Subcutaneous abdominal adipose tissue (tissue), 5 donors: ENCODE measurements around the gene GLRA1.

ENCODE experiments used
- H3K27ac ChIP-seq: one replicate; pipeline ENCODE4 v1.7.0; 2013; ENCODE audit warnings: low read depth, mild to moderate bottlenecking, inconsistent platforms, low read length, moderate library complexity
- H3K27me3 ChIP-seq, 5 donors: one replicate each; pipeline ENCODE4 v1.7.0; 2013; ENCODE audit warnings: low read length in 5 of 5, inconsistent platforms in 1 of 5; ENCODE audit not compliant: control insufficient read depth in 5 of 5, insufficient read depth in 4 of 5
- H3K36me3 ChIP-seq, 5 donors: one replicate each; pipeline ENCODE4 v1.7.0; 2013; ENCODE audit warnings: low read length in 5 of 5; ENCODE audit not compliant: control insufficient read depth in 5 of 5, insufficient read depth in 5 of 5
- H3K4me1 ChIP-seq, 5 donors: one replicate each; pipeline ENCODE4 v1.7.0; 2013; ENCODE audit warnings: low read length in 5 of 5, mild to moderate bottlenecking in 3 of 5, moderate library complexity in 1 of 5; ENCODE audit not compliant: control insufficient read depth in 5 of 5, insufficient read depth in 5 of 5
- H3K4me3 ChIP-seq, 5 donors: one replicate each; pipeline ENCODE4 v1.7.0; 2013; ENCODE audit warnings: low read length in 5 of 5, low read depth in 1 of 5
- H3K9ac ChIP-seq, 5 donors: one replicate each; pipeline ENCODE4 v1.7.0; 2013; ENCODE audit warnings: low read length in 5 of 5, mild to moderate bottlenecking in 4 of 5, moderate library complexity in 3 of 5
- H3K9me3 ChIP-seq, 5 donors: one replicate each; pipeline ENCODE4 v1.7.0; 2013; ENCODE audit warnings: low read length in 5 of 5; ENCODE audit not compliant: control insufficient read depth in 5 of 5
- donor health status: healthy.
- donor health status: healthy.
- donor health status: healthy.
- donor health status: healthy.
- donor health status: healthy.

GLRA1 gene

DNA sequence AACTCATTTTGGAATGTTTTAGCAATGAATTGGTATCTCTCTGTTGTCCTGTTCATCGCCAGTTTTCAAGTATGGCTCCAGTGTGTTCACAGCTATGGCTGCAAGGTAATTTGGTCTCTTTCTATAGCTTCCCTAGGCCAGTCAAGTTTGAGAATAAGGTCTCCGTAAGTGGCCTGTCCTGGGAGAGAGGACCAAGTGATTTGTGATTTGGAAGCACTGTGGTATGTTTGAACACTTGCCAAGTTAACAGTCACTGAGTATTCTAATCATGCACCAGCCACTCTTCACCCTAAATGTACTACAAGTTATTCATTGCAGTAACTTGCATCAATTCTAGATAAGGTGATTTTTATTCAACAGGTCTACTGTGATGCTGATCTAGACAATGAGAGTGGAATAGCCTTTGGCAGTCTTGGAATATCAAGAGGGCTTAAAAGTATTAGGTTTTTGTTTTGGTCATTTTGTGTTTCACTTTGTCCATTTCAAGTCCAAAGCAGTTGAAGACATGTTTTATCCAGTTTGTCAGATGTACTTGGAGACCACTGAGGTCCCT is 111.8 kb downstream of the GLRA1 start:
- no peak overlapping the region for H3K9ac ChIP-seq
- peaks cover 0 to 41% (median 22%) of the 10 kb centered on the region in 5 donors for H3K4me1 ChIP-seq
- H3K4me3 ChIP-seq, result no peak overlapping the region
- H3K27ac ChIP-seq, result peak overlapping the region; percentile 61
- H3K9me3 ChIP-seq, result no peaks in the 10 kb centered on the region
- no peaks in the 10 kb centered on the region for H3K27me3 ChIP-seq
- H3K36me3 ChIP-seq, result peaks cover 13 to 35% (median 15%) of the 10 kb centered on the region in 5 donors

GRCh38 chr5:151811593-151812321 is 112.9 kb downstream of the GLRA1 start:
- no peak overlapping the region for H3K9ac ChIP-seq
- no peak overlapping the region for H3K4me3 ChIP-seq
- H3K27ac ChIP-seq, result peak overlapping the region; percentile 61
- H3K9me3 ChIP-seq, result no peaks in the 10 kb centered on the region
- H3K36me3 ChIP-seq, result peaks cover 13 to 32% (median 14%) of the 10 kb centered on the region in 5 donors
- H3K4me1 ChIP-seq, result peaks cover 0 to 42% (median 23%) of the 10 kb centered on the region in 5 donors
- no peaks in the 10 kb centered on the region for H3K27me3 ChIP-seq

DNA sequence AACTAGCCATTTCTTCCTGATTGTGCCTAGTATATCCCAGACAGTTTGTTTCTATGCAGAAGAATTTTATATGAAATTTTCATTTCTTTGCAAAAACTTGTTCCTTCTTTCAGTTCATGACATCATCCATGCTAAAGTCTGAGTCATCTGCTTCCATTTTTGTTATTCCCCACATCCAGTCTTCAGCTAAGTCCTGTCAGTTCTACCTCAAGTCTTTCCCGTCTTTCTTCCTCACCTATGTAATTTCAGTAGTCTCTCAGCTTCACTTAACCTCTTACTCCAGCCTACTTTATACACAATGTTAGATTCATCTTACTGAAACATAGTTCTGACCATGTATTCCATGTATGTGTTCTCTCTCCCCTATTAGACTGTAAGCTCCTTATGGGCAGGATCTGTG is 113.8 kb downstream of the GLRA1 start:
- Histone ChIP-seq H3K4me1 (peaks cover 0 to 42% (median 23%) of the 10 kb centered on the region in 5 donors), H3K27me3 (no peaks in the 10 kb centered on the region), H3K27ac (peak overlapping the region; percentile 31), H3K36me3 (peaks cover 13 to 32% (median 14%) of the 10 kb centered on the region in 5 donors), H3K9me3 (no peaks in the 10 kb centered on the region), H3K9ac (no peak overlapping the region), H3K4me3 (no peak overlapping the region)

GRCh38 chr5:151810449-151810848 is 114.2 kb downstream of the GLRA1 start:
- no peaks in the 10 kb centered on the region for H3K27me3 ChIP-seq
- no peak overlapping the region for H3K9ac ChIP-seq
- H3K4me1 ChIP-seq, result peaks cover 0 to 43% (median 23%) of the 10 kb centered on the region in 5 donors
- no peak overlapping the region for H3K4me3 ChIP-seq
- no peaks in the 10 kb centered on the region for H3K9me3 ChIP-seq
- H3K36me3 ChIP-seq, result peaks cover 13 to 32% (median 14%) of the 10 kb centered on the region in 5 donors
- H3K27ac ChIP-seq, result peak overlapping the region; percentile 31

DNA sequence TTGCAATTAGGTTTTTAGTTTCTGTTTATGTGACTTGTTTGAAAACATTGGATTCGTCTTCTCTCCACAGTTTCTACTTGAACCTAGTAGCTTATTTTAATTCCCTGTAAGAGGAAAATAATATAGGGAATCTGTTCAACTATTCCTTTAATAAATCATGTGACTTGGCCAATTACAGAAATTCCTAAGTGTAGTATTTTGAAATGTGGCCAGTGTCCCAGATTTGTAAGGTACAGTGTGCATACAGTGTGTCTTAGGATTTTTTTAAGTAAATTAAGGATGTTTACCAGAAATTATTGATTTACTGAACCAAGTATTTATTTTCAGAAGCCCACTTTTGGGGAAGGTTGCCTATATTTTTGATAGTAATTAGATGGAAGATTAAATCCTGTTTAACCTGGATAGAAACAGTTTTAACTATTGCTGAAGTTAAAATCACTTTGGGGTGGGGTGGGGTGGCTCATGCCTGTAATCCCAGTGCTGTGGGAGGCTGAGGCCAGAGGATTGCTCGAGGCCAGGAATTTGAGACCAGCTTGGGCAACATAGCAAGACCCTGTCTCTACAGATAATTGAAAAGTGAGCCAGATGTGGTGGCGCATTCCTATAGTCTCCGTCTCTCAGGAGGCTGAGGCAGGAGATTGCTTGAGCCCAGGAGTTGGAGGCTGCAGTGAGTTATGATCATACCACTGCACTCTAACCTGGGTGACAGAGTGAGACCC is 116.0 kb downstream of the GLRA1 start:
- no peak overlapping the region for H3K9ac ChIP-seq
- peaks cover 0 to 41% (median 23%) of the 10 kb centered on the region in 5 donors for H3K4me1 ChIP-seq
- no peak overlapping the region for H3K4me3 ChIP-seq
- H3K27ac ChIP-seq, result peak overlapping the region; percentile 6
- H3K9me3 ChIP-seq, result no peaks in the 10 kb centered on the region
- peaks cover 12 to 29% (median 19%) of the 10 kb centered on the region in 5 donors for H3K36me3 ChIP-seq
- no peaks in the 10 kb centered on the region for H3K27me3 ChIP-seq

- Histone ChIP-seq H3K36me3 (peaks cover 20 to 39% (median 32%) of the 10 kb centered on the region in 5 donors), H3K9ac (no peak overlapping the region), H3K9me3 (no peaks in the 10 kb centered on the region), H3K27ac (peak overlapping the region; percentile 44), H3K4me3 (no peak overlapping the region), H3K27me3 (no peaks in the 10 kb centered on the region), H3K4me1 (peaks cover 0 to 27% (median 11%) of the 10 kb centered on the region in 5 donors)
Observed at GRCh38 chr5:151805414-151806223, 119.0 kb downstream of the GLRA1 start.

GRCh38 chr5:151800532-151800931 is 124.1 kb downstream of the GLRA1 start:
- H3K27me3 ChIP-seq, result no peaks in the 10 kb centered on the region
- peaks cover 53 to 79% (median 64%) of the 10 kb centered on the region in 5 donors for H3K36me3 ChIP-seq
- H3K27ac ChIP-seq, result no peak overlapping the region
- H3K9ac ChIP-seq, result no peak overlapping the region
- no peaks in the 10 kb centered on the region for H3K9me3 ChIP-seq
- H3K4me3 ChIP-seq, result no peak overlapping the region
- H3K4me1 ChIP-seq, result peaks cover 0 to 6% (median 0%) of the 10 kb centered on the region in 5 donors

- Histone ChIP-seq H3K4me3 (no peak overlapping the region), H3K36me3 (peaks cover 60 to 90% (median 71%) of the 10 kb centered on the region in 5 donors)
Observed at GRCh38 chr5:151799407-151799806, 125.2 kb downstream of the GLRA1 start.

DNA sequence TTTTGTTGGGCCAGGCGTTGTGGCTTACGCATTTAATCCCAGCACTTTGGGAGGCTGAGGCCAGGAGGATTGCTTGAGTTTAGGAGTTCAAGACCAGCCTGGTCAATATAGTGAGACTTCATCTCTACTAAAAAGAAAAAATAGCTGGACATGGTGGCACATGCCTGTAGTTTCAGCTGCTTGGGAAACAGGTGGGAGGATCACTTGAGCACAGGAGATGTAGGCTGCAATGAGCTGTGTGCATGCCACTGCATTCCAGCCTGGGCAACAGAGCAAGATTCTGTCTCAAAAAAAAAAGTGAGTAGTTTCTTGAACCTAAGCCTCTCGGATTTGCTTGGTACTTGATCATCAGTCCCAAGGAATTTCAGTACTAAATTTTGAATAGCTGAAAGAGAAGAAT is 126.0 kb downstream of the GLRA1 start:
- peaks cover 61 to 92% (median 72%) of the 10 kb centered on the region in 5 donors for H3K36me3 ChIP-seq
- H3K9ac ChIP-seq, result no peak overlapping the region
- no peak overlapping the region for H3K4me3 ChIP-seq
- H3K27ac ChIP-seq, result no peak overlapping the region
- H3K9me3 ChIP-seq, result no peaks in the 10 kb centered on the region
- H3K27me3 ChIP-seq, result no peaks in the 10 kb centered on the region
- H3K4me1 ChIP-seq, result peaks cover 0 to 3% (median 0%) of the 10 kb centered on the region in 5 donors

More at GRCh38 chr5:151799407-151799806, 125.2 kb downstream of the GLRA1 start:
- H3K9ac ChIP-seq, result no peak overlapping the region
- H3K27me3 ChIP-seq, result no peaks in the 10 kb centered on the region
- H3K27ac ChIP-seq, result no peak overlapping the region
- H3K4me1 ChIP-seq, result peaks cover 0 to 3% (median 0%) of the 10 kb centered on the region in 5 donors
- H3K9me3 ChIP-seq, result no peaks in the 10 kb centered on the region
